ENCODE measurements around the gene FEZF1.

FEZF1 gene

DNA sequence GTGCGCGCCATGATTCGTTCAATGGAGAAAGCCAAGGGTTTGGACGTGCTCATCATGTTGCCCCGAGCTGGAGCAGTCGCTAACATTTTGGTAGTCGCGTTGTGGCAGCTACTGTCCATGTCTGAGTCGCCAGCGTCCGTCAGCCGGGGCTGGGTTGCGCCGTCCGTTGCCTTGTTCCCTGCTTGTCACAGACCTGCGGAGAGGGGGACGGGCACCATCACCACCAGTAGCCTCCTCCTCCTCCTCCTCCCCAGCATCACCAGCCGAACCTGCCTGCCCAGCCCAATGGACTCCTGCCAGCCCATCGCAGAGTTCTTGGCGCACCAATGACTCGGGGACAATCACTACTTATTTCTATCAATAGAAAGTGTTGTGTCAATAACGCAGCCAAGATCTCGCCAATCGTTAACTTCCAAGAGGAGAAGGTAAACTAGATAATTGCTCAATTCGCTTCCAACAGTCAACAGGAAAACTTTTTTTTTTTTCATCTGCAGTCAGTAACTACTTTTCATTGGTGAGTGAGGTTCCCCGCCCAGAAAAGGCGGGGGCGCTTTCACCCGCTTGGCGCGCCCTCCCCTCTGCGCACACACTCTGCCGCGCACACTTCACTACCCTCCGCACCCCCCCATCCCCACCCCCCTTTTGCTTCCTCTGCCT, at the start of gene FEZF1:
TSS of gene FEZF1 (minus strand) at position 432 of the 657 bp plus-strand sequence. CDS start at position 119, 313 bp downstream.
- DNase-seq (ENCODE audit: low read depth in 2 of 2) = no peak

DNA sequence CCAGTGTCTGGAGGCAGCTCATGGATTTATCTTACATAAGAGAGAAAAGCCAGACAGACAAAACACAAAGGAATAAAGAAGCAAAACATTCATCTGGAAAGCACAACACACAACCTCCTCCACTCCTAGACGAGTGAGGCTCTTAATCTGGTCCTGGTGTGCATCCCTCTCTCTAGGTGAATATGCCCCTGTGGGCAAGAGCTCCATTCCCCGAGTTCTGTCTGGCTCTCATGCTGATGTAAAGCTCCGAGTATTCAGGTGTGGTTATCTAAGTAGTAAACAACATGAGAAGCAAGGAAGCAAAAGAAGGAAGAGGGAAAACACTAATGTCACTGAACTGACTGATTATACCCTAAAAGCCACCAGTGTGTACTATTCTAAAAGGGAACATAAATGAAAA, 47.9 kb upstream of the FEZF1 start:
- no peak for DNase-seq (ENCODE audit: low read depth in 2 of 2)

DNA sequence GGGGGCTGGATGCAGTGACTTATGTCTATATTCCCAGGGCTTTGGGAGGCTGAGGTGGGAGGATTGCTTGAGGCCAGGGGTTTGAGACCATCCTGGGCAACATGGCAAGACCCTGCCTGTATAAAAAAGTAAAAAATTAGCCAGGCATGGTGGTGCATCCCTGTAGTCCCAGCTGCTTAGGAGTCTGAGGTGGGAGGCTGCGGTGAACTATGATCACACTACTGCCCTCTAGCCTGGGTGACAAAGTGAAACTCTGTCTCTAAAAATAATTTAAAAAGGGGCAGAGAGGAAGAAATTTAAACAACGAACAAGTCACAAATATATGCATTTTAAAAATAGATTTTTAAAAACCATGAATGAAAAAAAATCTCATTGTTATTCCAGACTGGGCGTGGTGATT, 46.2 kb upstream of the FEZF1 start:
- DNase-seq (ENCODE audit: low read depth in 2 of 2) = no peak

- DNase-seq (ENCODE audit: low read depth in 2 of 2) = no peak
Observed at GRCh38 chr7:122344303-122344620, 39.7 kb upstream of the FEZF1 start.

- no peak for DNase-seq (ENCODE audit: low read depth in 2 of 2)
Observed at GRCh38 chr7:122343601-122344302, 39.2 kb upstream of the FEZF1 start.

- no peak for DNase-seq (ENCODE audit: low read depth in 2 of 2)
Observed at GRCh38 chr7:122340427-122340826, 35.9 kb upstream of the FEZF1 start.

GRCh38 chr7:122339145-122339904, 34.8 kb upstream of the FEZF1 start:
- no peak for DNase-seq (ENCODE audit: low read depth in 2 of 2)

DNA sequence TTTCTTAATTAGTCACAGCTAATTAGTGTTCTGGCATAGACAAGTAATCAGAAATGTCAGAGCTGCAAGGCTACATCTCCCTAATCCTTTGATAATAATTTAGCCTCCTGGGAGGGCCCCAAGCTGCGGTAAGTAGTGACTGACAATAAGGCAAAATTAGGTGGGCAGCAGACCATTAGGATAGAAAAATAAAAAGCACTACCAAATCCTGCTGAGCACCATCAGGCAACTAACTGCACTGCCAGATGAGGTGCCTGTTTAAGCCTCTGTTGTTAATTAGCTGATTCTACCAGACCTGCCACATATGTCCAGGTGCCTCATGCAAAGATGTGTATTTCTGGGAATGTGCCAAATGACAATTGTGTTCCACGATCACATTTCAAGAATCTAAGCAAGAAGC, 32.5 kb upstream of the FEZF1 start:
- no peak for DNase-seq (ENCODE audit: low read depth in 2 of 2)

DNA sequence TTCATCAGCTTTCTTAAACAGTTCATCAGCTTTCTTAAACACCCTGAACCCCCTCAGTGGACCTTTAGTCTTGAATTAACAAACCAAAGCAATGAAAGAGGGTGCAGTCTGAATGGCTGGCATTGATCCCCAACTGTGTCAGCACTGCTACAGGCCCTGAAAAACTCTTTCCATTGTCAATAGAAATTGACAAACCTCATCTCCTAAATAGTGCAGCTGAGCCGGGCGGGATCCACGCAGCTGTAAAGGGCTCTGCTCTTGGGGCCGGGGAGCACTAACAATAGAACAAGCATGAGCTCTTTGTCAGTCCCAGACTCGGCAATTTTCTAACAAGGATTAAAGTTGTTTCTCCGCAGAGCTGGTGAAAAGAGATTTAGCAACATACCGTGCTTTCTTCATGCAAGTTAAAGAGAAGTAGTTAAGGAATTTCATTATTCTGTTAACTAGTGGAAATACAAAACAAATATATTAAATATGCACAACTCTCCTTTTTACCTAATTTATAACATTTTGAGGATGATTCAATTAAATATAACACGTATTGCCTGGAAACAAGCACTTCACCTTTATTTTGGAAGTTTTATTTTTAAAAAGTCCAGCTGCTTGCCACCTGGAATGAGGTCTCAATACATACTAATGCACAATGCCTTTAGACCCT, 24.7 kb upstream of the FEZF1 start:
- no peak for DNase-seq (ENCODE audit: low read depth in 2 of 2)

DNA sequence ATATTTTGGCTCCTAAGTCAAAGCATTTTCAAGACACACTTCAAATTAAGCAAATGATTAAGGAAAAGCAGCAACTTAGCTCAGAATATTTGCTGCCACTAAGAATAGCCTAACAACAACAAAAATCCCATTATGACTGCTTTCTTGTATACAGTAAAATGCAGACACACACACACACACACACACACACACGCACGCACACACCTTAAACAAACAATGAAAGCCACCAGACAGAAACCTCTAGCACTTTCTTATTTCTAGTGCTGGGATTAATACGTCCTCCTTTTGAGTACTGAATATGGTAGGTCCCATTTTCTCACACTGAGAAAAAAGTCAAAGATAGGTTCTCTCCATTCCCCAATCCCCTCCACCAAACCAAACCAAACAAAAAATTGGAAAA, 23.4 kb upstream of the FEZF1 start:
- DNase-seq (ENCODE audit: low read depth in 2 of 2) = no peak

DNA sequence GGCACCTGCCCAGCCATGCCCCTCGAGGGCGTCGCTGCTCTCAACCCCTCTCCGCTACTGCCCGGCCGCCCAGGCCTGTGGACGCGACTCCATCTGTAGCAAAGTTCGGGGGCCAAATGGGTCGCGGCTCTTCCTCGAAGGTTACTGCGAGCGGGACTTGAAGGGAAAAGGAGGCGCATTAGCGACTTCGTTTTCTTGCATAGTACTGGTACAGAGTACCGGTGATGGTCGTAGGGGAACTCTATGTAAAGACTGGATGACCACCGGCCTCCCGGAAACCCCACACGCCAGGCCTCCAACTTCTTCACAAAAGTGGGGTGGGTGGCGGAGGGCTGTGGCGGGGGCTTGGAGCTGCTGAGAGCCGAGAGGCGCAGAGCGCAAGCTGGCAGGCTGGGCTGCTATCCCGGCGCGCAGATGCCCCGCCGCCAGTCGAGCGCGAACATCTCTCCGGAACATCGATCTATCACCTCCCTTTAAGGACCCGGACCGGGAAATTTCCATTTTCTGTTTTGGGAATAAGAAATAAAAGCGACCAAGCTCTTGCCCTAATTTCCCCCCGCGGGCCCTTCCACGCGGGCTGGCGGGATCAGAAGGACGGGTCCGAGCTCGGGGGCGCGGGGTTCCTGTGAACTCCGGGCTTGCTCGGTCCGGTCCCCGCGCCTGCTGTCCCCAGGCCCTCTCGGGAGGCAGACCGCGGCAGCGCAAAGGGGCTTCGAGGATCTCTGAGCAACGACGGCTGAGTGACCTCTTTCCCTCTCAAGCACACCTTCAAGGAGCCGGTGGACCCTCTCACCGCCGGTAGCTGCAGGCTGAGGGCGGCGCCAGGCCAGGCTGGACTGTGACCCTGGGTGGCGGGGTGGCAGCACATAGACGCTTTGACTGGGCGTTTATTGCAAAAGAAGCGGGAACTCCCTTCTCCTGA, 12.2 kb upstream of the FEZF1 start:
- DNase-seq (ENCODE audit: low read depth in 2 of 2) = no peak

DNA sequence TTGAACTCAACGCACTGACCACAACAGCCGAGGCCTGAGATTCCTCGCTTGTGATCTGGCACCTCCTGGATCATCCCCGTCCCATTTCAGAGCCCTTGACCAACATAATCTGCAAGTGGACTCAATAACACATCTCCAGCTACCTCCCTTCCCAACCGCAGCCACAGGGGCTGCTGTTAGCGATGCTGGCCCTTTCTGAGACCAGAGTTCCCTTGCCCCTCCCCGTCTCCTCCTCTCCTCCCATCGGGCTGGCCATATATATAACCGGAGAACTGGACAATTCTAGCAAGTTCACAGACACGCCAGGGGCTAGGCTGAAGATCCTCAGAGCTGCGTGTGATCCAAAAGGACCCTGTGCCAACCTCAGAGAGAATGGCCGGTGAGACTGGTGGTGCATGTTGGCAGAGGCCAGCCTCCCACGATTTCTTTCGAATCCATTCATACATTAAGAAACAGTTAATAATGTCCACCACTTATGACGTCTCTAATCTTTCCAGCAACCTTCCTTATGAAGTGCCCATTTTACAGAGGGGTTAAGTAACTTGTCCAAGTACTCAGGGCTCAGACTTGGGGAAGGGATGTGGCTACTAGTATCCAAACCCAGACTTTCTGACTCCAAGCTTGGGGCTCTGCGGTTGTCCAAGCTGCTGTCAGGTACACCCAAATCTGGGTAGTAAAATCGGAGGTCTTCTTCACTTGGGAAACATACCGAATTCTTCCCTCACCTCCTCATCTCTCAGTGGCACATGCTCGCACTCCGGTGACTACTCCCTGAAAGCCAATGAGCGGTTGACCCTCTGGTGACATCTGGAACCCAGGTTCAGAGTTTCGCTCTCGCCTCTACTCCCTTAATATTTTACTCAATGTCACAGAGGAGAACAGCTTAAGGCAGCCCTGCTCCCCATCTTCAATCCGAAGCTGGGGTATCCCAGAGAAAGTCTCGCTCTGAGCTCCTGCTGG, 11.2 kb upstream of the FEZF1 start:
- no peak for DNase-seq (ENCODE audit: low read depth in 2 of 2)

- no peak for DNase-seq (ENCODE audit: low read depth in 2 of 2)
Observed at GRCh38 chr7:122314284-122314683, 9.7 kb upstream of the FEZF1 start.

GRCh38 chr7:122312789-122313188, 8.2 kb upstream of the FEZF1 start:
- DNase-seq (ENCODE audit: low read depth in 2 of 2) = no peak

GRCh38 chr7:122311734-122312450, 7.3 kb upstream of the FEZF1 start:
- no peak for DNase-seq (ENCODE audit: low read depth in 2 of 2)

DNA sequence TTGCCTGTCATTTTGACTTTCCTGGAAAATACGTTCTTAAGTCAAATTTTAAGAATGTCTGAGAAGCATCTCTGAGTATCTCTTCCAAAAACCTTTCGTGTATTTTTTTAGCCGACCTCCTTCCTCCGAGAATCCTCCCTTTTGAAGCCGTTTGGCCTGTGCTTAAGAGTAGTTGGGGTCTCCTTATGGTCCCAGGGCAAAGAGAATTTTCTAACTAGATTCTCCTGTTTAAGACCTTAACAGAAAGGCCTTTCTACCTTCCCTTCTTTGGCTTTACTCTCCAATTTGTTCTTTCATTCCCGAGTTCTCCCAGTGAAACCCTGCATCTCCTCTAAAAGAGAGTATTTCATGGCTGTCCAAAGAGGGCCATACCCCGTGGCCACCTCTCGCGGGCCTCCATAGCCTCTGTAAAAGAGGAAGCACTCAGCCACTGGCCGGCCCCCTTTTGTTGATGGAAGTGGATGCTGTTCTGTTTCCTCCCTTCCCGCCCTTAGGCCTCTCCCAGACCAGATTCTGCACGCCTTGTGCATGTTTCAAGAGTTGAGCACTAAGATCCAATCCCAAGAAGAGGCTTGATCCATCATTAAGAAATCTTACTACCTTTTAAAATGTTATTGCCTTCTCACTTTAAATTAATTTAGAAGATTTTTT, 6.6 kb upstream of the FEZF1 start:
- DNase-seq (ENCODE audit: low read depth in 2 of 2) = no peak

GRCh38 chr7:122310119-122311021, 5.8 kb upstream of the FEZF1 start:
- DNase-seq (ENCODE audit: low read depth in 2 of 2) = no peak

GRCh38 chr7:122309421-122309820, 4.9 kb upstream of the FEZF1 start:
- DNase-seq (ENCODE audit: low read depth in 2 of 2) = no peak
